ENCODE data around the gene CLEC4G.
A peak's percentile ranks its signal among the peaks of the same experiment; 100 is the strongest.

Gene CLEC4G

DNA sequence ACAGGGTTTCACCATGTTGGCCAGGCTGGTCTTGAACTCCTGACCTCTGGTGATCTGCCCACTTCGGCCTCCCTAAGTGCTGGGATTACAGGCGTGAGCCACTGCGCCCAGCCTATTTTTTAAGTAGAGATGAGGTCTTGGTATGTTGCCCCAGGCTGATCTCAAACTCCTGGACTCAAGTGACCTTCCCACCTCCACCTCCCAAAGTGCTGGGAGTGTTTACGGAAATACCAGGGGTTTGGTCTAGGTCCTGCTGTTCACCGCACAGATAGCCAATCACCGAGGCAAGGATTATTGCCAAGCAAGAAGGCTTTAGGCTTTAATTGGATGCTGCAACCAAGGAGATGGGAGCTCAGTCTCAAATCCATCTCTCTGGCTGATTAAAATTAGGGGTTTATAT, 11.6 kb downstream of the CLEC4G start:
- DNase-seq = no peak

GRCh38 chr19:7718668-7719067, 13.2 kb downstream of the CLEC4G start:
- no peak for DNase-seq

DNA sequence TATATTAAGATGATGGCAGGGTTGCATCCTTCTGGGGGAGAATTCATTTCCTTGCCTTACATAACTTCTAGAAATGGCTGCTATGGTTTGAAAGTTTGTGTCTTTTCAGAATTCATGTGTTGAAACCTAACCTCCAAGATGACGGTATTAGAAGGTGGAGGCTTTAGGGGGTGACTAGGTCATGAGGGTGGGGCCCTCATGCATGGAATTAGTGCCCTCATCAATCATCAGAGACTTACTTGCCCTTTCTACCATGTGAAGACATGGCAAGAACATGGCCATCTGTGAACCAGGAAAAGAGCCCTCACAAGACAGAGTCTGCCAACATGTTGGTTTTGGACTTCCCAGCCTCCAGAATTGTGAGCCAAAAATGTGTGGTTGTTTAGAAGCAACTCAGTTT, 15.1 kb downstream of the CLEC4G start:
- DNase-seq = no peak

DNA sequence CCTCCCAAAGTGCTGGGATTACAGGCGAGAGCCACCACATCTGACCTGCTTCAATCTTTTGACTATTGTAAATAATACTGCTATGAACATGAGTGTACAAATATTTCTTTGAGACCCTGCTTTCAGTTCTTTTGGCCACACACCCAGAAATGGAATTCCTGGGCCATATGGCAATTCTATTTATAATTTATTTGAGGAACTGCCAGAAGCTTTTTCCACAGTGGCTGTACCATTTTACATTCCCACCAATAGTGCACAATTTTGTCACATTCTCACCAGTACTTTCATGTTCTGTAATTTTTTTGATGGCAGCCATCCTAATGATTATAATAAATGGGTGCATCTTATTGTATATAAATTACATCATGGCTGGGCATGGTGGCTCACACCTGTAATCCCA, 16.2 kb downstream of the CLEC4G start:
- no peak for DNase-seq

DNA sequence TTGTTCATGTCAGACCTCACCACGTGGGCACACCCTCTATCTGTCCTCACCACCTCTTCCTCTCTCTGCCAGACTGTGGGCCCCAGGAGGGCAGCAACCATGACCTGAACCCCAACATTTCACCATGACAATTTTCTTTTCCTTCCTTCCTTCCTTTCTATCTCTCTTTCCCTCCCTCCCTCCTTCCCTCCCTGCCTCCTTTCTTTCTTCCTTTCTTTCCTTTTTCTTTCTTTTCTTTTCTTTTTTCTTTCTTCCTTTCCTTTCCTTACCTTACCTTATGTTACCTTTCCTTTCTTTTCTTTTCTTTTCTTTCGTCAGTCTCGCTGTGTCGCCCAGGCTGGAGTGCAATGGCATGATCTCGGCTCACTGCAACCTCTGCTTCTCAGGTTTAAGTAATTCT, 21.3 kb downstream of the CLEC4G start:
- DNase-seq = no peak

DNA sequence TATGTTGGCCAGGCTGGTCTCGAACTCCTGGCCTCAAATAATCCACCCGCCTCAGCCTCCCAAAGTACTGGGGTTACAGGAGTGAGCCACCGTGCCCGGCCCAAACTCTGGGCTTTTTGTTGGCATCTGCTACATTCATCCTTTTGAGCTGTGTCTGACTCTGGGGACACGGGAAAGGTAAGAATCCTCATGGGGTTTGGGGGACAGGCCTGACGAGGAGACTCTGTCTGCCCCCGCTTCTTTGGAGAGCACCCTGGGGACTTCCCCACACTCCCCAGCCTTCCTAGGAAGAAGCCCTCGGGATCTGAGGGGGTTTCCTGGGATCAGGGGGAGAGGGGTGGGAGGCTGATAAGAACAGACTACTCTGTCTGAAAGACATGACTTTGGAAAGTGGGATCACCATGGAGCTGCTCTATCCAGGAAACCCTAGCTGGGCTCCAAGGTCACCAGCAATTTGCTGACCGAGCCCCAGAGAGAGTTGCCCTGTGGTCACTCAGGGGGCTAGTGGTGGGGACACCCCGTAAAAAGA, 21.9 kb downstream of the CLEC4G start:
- DNase-seq = no peak

- DNase-seq = no peak
Measured at GRCh38 chr19:7706955-7707456, 24.9 kb downstream of the CLEC4G start.

DNA sequence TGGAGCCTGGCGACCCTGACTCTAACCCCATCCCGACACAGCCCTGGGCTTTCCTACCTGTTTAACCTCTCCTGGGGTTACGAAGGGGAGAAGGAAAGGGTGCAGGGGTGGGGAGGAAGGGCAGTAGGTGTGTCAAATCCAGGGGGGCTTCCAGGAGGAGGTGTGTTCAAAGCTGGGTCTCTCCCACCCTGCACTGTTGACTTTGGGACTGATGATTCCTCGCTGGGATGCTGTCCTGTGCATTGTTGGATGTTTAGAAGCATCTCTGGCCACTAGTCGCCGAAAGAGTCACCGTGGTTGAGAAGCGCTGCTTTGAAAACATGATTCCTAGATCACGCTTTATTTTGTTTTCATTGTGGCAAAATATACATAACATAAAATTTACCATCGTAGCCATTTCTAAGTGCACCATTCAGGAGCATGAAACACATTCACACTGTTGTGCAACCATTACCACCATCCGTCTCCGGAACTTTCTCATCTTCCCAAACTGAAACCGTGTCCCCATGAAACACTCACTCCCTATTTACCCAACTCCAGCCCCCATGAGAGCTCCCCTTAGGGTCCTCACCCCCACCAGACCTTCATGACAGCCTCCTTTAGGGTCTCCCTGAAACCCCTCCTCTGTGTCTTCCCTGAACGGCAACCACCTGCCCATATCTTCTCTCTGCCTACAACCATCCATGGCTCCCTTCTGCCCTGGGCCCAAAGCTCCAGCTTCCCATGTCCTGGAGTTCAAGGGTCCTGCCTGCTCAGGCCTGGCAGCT, 25.5 kb downstream of the CLEC4G start:
- no peak for DNase-seq

DNA sequence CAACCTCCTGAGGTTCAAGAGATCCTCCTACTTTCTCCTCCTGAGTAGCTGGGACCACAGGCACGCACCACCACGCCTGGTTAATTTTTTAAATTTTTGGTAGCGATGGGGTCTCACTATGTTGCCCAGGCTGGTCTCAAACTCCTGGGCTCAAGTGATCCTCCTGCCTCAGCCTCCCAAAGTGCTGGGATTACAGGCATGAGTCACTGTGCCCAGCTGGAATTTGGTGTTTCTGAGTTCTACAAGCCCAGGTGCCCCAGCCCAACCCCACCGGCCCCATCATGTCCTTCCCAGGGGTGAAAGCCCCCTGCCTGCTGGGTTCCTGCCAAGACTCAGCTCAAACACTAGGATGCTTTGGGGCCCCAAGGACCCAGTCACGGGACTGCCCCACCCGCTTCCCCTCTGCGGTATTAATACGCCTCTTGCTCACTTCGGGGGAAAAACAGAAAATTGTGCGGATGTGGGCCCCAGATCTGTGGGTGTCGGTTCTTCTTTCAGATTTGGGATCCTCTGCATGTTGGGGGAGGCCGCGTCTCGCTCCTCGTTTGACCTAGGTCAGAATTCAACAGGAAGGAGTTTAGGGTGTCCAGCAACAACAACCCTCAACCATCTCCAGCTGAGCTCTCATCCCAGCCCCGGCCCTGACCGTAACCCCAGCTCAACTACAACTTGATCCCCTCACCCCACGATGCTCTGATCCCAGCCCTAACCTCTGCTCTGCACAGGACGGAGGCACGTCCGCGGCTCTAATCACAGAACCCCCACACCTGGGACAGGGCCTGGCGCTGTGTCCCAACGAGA, 26.3 kb downstream of the CLEC4G start:
- peak; percentile 66 for DNase-seq

GRCh38 chr19:7704280-7705060, 27.4 kb downstream of the CLEC4G start:
- DNase-seq = no peak

DNA sequence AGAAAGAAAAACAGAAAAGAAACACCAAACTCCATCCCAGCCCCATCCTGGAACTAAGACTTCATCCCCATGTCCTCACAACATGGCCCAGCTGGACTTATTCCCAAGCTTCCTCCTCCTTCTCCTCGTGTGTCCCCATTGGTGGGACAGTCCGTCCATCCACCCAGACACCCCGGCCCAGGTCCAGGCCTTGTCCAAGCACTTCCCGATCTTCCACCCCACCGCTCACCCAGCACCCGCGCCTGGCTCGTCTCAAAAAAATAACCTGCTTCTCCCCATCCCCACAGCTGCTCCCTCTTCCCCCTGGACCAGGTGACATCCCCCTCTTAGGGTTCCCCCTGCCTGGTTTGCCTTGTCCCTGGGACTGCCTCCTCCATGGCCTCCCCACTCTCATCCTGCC, 28.6 kb downstream of the CLEC4G start:
- no peak for DNase-seq

- no peak for DNase-seq
Measured at GRCh38 chr19:7701654-7702457, 30.1 kb downstream of the CLEC4G start, which contains the start of gene FCER2. Gene FCER2 (minus strand): TSS chr19:7702131. CDS start chr19:7699760, 2,371 bp downstream.

DNA sequence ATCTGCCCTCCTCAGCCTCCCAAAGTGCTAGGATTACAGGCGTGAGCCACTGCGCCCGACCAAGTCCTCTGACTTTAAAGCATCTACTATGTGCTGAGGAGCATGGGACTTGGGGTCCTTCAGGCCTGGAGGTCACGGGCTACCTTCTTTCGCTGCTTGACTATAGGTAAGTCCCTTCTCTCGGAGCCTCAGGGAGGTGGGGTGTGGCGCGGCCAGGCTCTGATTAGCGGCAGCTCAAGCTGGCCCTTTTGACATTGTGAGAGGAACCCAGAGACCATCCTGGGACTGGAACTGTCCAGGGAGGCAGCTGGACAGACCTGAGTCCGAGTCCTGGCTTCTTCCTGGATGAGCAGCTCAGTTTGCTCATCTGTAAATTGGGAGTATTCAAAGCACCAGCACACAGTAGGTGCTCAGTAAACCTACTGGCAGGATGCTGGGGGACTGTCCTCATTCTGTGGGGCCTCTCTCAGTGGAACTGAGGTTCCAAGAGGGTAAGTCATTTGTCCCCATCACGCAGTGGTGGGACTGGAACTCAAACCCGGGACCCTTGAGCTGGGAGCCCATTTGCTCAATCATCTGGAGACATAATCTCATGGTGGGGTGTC, 30.8 kb downstream of the CLEC4G start:
- no peak for DNase-seq

DNA sequence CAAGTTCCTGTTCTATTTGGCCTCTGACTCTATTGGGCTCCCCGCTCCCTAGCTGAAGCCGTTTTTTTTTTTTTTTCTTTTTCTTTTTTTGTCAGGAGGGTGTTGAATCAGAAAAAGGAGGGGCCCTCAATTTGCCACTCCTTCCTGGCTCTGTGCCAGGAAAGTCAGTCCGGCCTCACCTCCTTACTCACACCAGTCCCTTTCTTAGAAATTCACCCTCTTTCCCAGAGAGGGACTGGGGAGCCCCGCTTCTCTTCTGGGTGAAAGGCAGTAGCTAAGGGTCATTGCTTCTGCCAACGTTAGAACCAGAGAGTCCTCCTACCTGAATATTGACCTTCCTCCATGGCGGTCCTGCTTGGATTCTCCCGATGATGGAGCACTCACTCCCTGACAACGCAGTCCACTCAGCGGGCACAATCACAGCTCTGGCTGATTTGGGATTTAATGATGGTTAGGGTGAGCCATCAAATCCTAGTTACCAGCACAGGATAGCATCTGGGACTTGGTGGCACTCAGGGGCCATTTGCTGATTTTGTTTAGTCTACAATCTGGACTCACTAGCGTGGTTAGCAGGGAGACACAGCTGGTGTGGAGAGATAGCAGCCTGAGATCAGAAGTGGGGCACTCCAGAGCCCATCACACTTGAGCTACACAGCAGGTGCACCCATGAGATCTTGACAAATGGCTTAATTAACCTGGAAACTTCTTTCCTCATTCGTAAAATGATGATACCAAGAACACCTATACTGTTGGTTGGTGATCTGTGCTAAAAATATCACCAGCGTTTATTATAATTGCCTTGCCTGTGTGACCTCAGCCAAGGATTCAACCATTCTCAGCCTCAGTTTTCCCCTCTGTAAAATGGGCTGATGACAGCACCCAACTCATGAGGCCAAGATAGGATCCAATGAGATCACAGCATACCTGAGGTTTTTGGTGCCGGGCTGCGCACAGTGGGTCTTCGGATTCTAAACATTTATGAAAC, 32.2 kb downstream of the CLEC4G start:
- no peak for DNase-seq

- DNase-seq = no peak
Measured at GRCh38 chr19:7699003-7699402, 32.9 kb downstream of the CLEC4G start.

- DNase-seq = no peak
Measured at GRCh38 chr19:7698583-7698982, 33.3 kb downstream of the CLEC4G start.

- DNase-seq = no peak
Measured at GRCh38 chr19:7697721-7698287, 34.1 kb downstream of the CLEC4G start.

GRCh38 chr19:7694499-7694898, 37.4 kb downstream of the CLEC4G start:
- no peak for DNase-seq

GRCh38 chr19:7692417-7693088, 39.4 kb downstream of the CLEC4G start:
- no peak for DNase-seq

All from activated CD8-positive, alpha-beta memory T cell treated with anti-CD3 and anti-CD28 coated beads, Interleukin-2, amount 50 U/mL, for 4 hours (primary cell).